BJ (cell line): ENCODE measurements around the gene SLC10A3. TPM values are rescaled to one million over a fixed set of nuclear protein-coding genes. Genes with fewer than 3 reads are reported as not detected.

Experiments
- CTCF ChIA-PET: fragments of 350-600 bp; formaldehyde crosslinking; extraction: SDS; loops from one replicate; lab custom pipeline; 2021; ENCODE audit warnings: antibody characterized with exemption, inconsistent platforms; lab: Yijun Ruan, JAX
- POLR2A ChIA-PET: fragments of 300-600 bp; sonication (Branson Sonifier 250); formaldehyde crosslinking; extraction: SDS; loops from one replicate; lab custom pipeline; 2021; ENCODE audit warnings: antibody characterized with exemption; lab: Charles Lee
- DNase-seq: peaks from one replicate; pipeline ENCODE4 v3.0.0-alpha.2; 2011; ENCODE audit warnings: low read depth
- H3K27me3 ChIP-seq: 2 replicates; pipeline ENCODE4 v1.6.0; 2011; ENCODE audit warnings: low read length; ENCODE audit not compliant: control insufficient read depth, insufficient read depth
- H3K36me3 ChIP-seq: 2 replicates; pipeline ENCODE4 v1.5.1; 2011; ENCODE audit warnings: low read length; ENCODE audit not compliant: control insufficient read depth, insufficient read depth
- H3K4me3 ChIP-seq: 2 replicates; pipeline ENCODE4 v1.5.1; 2011; ENCODE audit warnings: low read depth, mild to moderate bottlenecking, control low read depth, low read length
- CTCF ChIP-seq: IDR thresholded peaks from 2 replicates; pipeline ENCODE4 v1.5.1; 2011; ENCODE audit warnings: low read depth, mild to moderate bottlenecking, control low read depth, inconsistent platforms, low read length, moderate library complexity; ENCODE audit not compliant: insufficient read depth
- polyA plus RNA-seq: library from polyadenylated mRNA; depleted of rRNA; stranded (reverse); fragments of >200 nt; gene quantifications from 2 replicates; pipeline ENCODE4 v1.2.3, GENCODE V29; 2011

SLC10A3 gene
- polyA plus RNA-seq, 1 experiment: 45.6 TPM

GRCh38 chrX:154526901-154527675, 36.7 kb upstream of the SLC10A3 start:
- peak; percentile 67 for TF ChIP-seq CTCF
- no peak for DNase-seq
- ChIA-PET CTCF (interaction anchor here (0.6 to 1.5 kb wide), 11 partner anchors 9 to 153 kb away, joined by 3 to 18 read pairs (median 5); partner anchors contain the start of genes DNASE1L1, FAM3A and FLNA), POLR2A (interaction anchor here (0.6 kb wide), 1 partner anchor 158 kb away, joined by 3 read pairs; no protein-coding TSS in a partner anchor)
- no peaks in the 10 kb centered on the region for H3K27me3 ChIP-seq
- H3K36me3 ChIP-seq: no peaks in the 10 kb centered on the region
- H3K4me3 ChIP-seq: peak overlapping the region; percentile 24

- ChIA-PET CTCF (no interaction called here), POLR2A (no interaction called here)
- no peak overlapping the region for H3K4me3 ChIP-seq
- no peaks in the 10 kb centered on the region for H3K27me3 ChIP-seq
- no peak for DNase-seq
- H3K36me3 ChIP-seq: no peaks in the 10 kb centered on the region
- TF ChIP-seq CTCF: no peak
These were observed 35.4 kb upstream of the SLC10A3 start for GRCh38 chrX:154525606-154526490.

- Histone ChIP-seq H3K27me3 (no peaks in the 10 kb centered on the region), H3K4me3 (no peak overlapping the region), H3K36me3 (no peaks in the 10 kb centered on the region)
- POLR2A ChIA-PET: no interaction called here
- DNase-seq: no peak
- CTCF ChIA-PET: no interaction called here
- no peak for TF ChIP-seq CTCF
These were observed 29.0 kb upstream of the SLC10A3 start for GRCh38 chrX:154519389-154519788.

GRCh38 chrX:154517101-154517781, 26.8 kb upstream of the SLC10A3 start:
- Histone ChIP-seq H3K4me3 (peak overlapping the region; percentile 5; the same call in 1 of the 2 replicates), H3K27me3 (no peaks in the 10 kb centered on the region), H3K36me3 (no peaks in the 10 kb centered on the region)
- CTCF ChIA-PET: interaction anchor here (2.8 kb wide), 1 partner anchor 10 kb away, joined by 18 read pairs; no protein-coding TSS in a partner anchor
- DNase-seq: no peak
- no peak for TF ChIP-seq CTCF
- POLR2A ChIA-PET: no interaction called here
